Measurements from ENCODE around the gene DLD.
"Not testable (repeated sequence)": the region's sequence is repeated elsewhere in the genome, so short reads cannot be mapped to it uniquely, and the experiment has no call there.

DLD gene

DNA sequence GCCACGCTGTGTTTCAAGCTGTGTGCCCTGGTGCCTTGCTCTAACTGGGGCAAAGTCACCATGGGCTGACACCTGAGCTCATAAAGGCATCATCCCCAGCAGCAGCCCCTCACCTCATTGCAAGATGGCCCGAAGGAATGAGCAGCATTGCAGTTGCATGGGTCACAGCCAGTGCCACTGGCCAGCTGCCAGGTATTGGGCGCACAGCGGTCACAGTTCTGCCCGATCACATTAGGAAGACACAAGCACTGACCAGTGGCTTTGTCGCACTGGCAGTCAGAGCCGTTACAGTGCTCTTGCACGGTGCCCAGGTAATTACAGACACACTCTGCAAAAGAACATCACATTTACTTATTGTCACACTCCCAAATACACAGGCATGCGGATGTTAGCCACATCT, 60.9 kb downstream of the DLD start:
- no peak for TF ChIP-seq TAF1 (IDR thresholded peaks at IDR 0.05; ENCODE audit: borderline replicate concordance, low read depth, low read length)
- no peak for TF ChIP-seq POLR2AphosphoS5 (IDR thresholded peaks at IDR 0.05; ENCODE audit: low read depth, low read length)
- TF ChIP-seq POLR2A (IDR thresholded peaks at IDR 0.05; ENCODE audit: low read depth, low read length), result no peak
- no peak for FAIRE-seq
- no peak for DNase-seq (ENCODE audit: insufficient read length)

DNA sequence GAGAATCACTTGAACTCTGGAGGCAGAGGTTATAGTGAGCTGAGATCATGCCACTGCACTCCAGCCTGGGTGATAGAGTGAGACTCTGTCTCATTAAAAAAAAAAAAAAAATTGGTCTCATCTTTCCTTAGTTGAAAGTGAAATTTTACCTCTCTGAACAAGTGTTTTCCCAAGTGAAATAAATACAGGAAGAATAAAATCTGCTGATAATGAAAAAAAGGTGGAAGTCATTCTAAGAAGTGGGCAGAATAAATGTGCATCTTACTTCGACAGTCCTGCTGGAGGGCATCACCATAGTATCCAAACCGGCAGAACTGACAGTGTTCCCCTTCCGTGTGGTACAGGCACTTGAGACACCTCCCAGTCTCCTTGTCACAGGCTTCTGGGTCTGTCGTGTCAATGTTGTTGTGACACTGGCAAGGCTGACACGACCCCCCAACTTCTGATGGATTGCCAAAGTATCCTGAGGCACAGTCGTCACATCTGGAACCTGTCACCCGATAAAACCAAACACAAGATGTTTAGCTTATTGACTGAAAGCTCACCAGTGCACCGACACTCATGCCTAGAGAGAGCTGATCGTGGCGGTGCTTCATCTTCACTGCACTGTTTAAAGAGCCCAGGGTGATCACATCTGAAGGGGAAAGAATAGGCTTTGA, 62.4 kb downstream of the DLD start:
- DNase-seq (ENCODE audit: insufficient read length), result no peak
- TF ChIP-seq POLR2AphosphoS5 (IDR thresholded peaks at IDR 0.05; ENCODE audit: low read depth, low read length), result no peak
- no peak for TF ChIP-seq POLR2A (IDR thresholded peaks at IDR 0.05; ENCODE audit: low read depth, low read length)
- no peak for TF ChIP-seq TAF1 (IDR thresholded peaks at IDR 0.05; ENCODE audit: borderline replicate concordance, low read depth, low read length)
- FAIRE-seq, result no peak

DNA sequence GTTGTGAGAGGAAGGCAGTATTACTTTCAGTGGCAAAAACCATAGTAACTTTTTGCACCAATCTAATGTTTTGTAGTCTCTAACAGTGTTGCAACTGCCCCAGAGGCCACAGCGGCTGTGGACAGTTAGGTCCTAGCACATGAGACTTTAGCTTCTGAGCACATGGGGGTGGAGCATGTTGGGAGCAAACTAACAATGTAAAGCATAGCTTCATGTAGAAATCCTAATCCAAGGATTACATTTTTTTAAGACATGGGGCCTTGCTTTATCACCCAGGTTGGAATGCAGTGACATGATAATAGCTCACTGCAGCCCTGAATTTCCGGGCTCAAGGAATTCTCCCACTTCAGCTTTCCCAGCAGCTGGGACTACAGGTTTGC, 62.9 kb downstream of the DLD start:
- no peak for FAIRE-seq
- no peak for DNase-seq (ENCODE audit: insufficient read length)
- TF ChIP-seq POLR2AphosphoS5 (IDR thresholded peaks at IDR 0.05; ENCODE audit: low read depth, low read length), result no peak
- no peak for TF ChIP-seq POLR2A (IDR thresholded peaks at IDR 0.05; ENCODE audit: low read depth, low read length)
- no peak for TF ChIP-seq TAF1 (IDR thresholded peaks at IDR 0.05; ENCODE audit: borderline replicate concordance, low read depth, low read length)

GRCh38 chr7:107955394-107955793, 64.4 kb downstream of the DLD start:
- no peak for FAIRE-seq
- TF ChIP-seq TAF1 (IDR thresholded peaks at IDR 0.05; ENCODE audit: borderline replicate concordance, low read depth, low read length) (no peak), POLR2A (IDR thresholded peaks at IDR 0.05; ENCODE audit: low read depth, low read length) (no peak), POLR2AphosphoS5 (IDR thresholded peaks at IDR 0.05; ENCODE audit: low read depth, low read length) (no peak)
- DNase-seq (ENCODE audit: insufficient read length), result no peak

- DNase-seq (ENCODE audit: insufficient read length); FAIRE-seq: not testable (repeated sequence)
These were observed 66.0 kb downstream of the DLD start for GRCh38 chr7:107956950-107957349.

DNA sequence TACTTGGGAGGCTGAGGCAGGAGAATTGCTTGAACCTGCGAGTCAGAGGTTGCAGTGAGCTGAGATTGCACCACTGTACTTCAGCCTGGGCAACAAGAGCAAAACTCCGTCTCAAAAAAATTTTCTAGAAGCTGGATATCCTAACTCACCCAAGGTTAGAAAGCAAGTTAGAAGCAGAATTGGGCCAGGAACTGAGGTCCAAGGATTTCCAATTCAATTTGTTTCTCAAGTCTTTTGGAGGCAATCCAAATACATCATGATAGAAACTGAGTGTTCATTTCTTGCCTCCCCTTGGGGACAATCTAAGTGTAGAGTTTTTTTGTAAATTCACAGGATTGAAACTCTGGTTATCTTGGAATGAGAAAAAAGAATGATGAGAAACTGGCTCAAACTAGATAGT, 66.5 kb downstream of the DLD start:
- TF ChIP-seq TAF1 (IDR thresholded peaks at IDR 0.05; ENCODE audit: borderline replicate concordance, low read depth, low read length) (no peak), POLR2A (IDR thresholded peaks at IDR 0.05; ENCODE audit: low read depth, low read length) (no peak), POLR2AphosphoS5 (IDR thresholded peaks at IDR 0.05; ENCODE audit: low read depth, low read length) (no peak)
- DNase-seq (ENCODE audit: insufficient read length) (no peak), FAIRE-seq (no peak)

DNA sequence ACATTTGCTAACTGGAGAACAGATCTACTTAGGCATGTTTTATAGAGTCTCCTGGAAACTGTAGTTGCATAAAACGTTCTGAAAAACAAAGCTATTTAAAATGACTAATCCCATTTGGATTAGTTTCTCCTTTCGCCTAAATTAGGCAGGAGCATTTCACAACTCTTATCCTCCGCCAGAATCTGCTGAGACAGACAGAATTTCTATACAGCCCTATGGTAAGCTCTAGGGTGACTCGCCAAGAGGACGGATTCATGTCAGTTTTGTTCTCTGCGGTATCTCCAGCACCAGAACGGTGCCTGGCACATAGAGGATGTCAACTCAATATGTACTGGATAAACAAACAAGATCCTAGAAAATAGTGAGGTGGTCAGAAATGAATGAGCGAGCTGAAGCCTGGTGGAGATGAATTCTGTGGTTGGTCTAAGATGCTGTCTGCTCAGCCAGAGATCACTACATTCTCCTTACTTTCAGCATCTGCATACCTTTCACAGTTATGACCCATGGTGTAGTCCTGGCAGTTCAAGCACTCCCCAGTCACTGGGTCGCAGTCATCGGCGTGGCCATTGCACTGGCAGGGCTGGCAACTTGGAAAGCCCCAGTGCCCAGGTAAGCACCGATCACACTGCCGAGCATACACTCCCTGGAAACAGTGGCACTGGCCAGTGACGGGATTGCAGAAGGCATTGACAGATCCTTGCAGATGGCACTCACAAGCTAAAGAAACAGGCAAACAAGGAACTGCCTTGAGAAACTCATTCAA, 68.0 kb downstream of the DLD start:
- FAIRE-seq (no peak), DNase-seq (ENCODE audit: insufficient read length) (no peak)
- no peak for TF ChIP-seq POLR2A (IDR thresholded peaks at IDR 0.05; ENCODE audit: low read depth, low read length)
- no peak for TF ChIP-seq TAF1 (IDR thresholded peaks at IDR 0.05; ENCODE audit: borderline replicate concordance, low read depth, low read length)
- no peak for TF ChIP-seq POLR2AphosphoS5 (IDR thresholded peaks at IDR 0.05; ENCODE audit: low read depth, low read length)

GRCh38 chr7:107959527-107959898, 68.5 kb downstream of the DLD start:
- no peak for DNase-seq (ENCODE audit: insufficient read length)
- TF ChIP-seq POLR2A (IDR thresholded peaks at IDR 0.05; ENCODE audit: low read depth, low read length) (no peak), TAF1 (IDR thresholded peaks at IDR 0.05; ENCODE audit: borderline replicate concordance, low read depth, low read length) (no peak), POLR2AphosphoS5 (IDR thresholded peaks at IDR 0.05; ENCODE audit: low read depth, low read length) (no peak)
- FAIRE-seq, result no peak

DNA sequence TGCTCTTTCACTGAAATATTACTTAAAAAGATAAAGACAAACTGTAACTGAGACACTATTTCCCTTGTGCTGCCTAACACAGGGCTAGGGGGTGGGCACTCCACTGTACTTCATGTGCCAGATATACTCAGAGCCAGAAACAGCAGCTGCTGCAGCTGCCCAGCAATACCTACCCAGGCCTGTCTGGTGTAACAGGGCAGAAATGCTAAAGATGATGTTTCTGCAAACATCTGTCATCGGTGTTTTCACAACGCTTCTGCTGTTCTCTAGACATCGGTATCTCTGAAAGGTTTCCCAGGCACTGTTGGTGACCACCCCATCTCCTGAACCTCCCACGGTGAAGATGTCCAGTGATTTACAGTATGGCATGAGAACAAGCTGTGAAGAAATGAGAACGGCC, 69.3 kb downstream of the DLD start:
- FAIRE-seq, result no peak
- TF ChIP-seq POLR2A (IDR thresholded peaks at IDR 0.05; ENCODE audit: low read depth, low read length), result no peak
- no peak for TF ChIP-seq TAF1 (IDR thresholded peaks at IDR 0.05; ENCODE audit: borderline replicate concordance, low read depth, low read length)
- TF ChIP-seq POLR2AphosphoS5 (IDR thresholded peaks at IDR 0.05; ENCODE audit: low read depth, low read length), result no peak
- no peak for DNase-seq (ENCODE audit: insufficient read length)

- no peak for DNase-seq (ENCODE audit: insufficient read length)
- FAIRE-seq, result no peak
- no peak for TF ChIP-seq TAF1 (IDR thresholded peaks at IDR 0.05; ENCODE audit: borderline replicate concordance, low read depth, low read length)
- no peak for TF ChIP-seq POLR2AphosphoS5 (IDR thresholded peaks at IDR 0.05; ENCODE audit: low read depth, low read length)
- no peak for TF ChIP-seq POLR2A (IDR thresholded peaks at IDR 0.05; ENCODE audit: low read depth, low read length)
These were observed 70.4 kb downstream of the DLD start for GRCh38 chr7:107961405-107961804.

GRCh38 chr7:107962817-107963216, 71.8 kb downstream of the DLD start:
- DNase-seq (ENCODE audit: insufficient read length) (no peak), FAIRE-seq (no peak)
- TF ChIP-seq POLR2A (IDR thresholded peaks at IDR 0.05; ENCODE audit: low read depth, low read length) (no peak), POLR2AphosphoS5 (IDR thresholded peaks at IDR 0.05; ENCODE audit: low read depth, low read length) (no peak), TAF1 (IDR thresholded peaks at IDR 0.05; ENCODE audit: borderline replicate concordance, low read depth, low read length) (no peak)

DNA sequence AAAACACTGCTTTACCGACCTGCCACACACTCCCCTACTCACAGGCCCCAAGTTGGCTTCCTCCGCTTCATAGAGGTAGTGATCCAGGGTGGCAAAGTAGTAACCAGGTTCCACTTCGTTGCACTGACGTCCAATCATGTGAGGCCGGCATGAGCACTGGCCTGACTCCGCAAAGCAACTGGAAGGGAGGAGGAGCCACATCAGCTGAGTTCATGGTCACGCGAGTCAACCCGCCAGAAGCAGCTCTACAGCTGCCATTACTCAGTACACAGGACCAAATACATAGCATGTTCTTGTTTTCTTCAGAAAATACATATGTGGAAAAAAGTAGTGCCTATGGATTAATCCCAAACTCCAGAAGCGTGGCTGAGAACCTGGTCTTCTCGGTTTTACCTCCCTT, 73.5 kb downstream of the DLD start:
- TF ChIP-seq POLR2A (IDR thresholded peaks at IDR 0.05; ENCODE audit: low read depth, low read length), result no peak
- TF ChIP-seq POLR2AphosphoS5 (IDR thresholded peaks at IDR 0.05; ENCODE audit: low read depth, low read length), result no peak
- TF ChIP-seq TAF1 (IDR thresholded peaks at IDR 0.05; ENCODE audit: borderline replicate concordance, low read depth, low read length), result no peak
- FAIRE-seq (no peak), DNase-seq (ENCODE audit: insufficient read length) (no peak)

Data from GM12892 (cell line).